Measurements from ENCODE around the gene BDKRB1.

GRCh38 chr14:96267916-96268315, 11.9 kb downstream of the BDKRB1 start:
- TF ChIP-seq CTCF (IDR thresholded peaks at IDR 0.05) (no peak), SP1 (CRISPR knock-in tag; conservative IDR thresholded peaks at IDR 0.05) (no peak), ZNF281 (CRISPR knock-in tag; IDR thresholded peaks at IDR 0.05) (no peak), E2F1 (CRISPR knock-in tag; IDR thresholded peaks at IDR 0.05) (no peak), MXD4 (CRISPR knock-in tag; IDR thresholded peaks at IDR 0.05; ENCODE audit: borderline replicate concordance) (no peak), JUN (CRISPR knock-in tag; IDR thresholded peaks at IDR 0.05) (no peak), USF1 (CRISPR knock-in tag; IDR thresholded peaks at IDR 0.05) (no peak), NR3C1 (CRISPR knock-in tag; conservative IDR thresholded peaks at IDR 0.05; ENCODE audit: low read depth) (no peak), ESRRA (CRISPR knock-in tag; IDR thresholded peaks at IDR 0.05; ENCODE audit: borderline replicate concordance) (no peak), CBFB (CRISPR knock-in tag; IDR thresholded peaks at IDR 0.05; ENCODE audit: low read depth) (no peak), MYBL2 (CRISPR knock-in tag; IDR thresholded peaks at IDR 0.05) (no peak), ZNF512 (CRISPR knock-in tag; IDR thresholded peaks at IDR 0.05; ENCODE audit: borderline replicate concordance) (no peak), KAT7 (CRISPR knock-in tag; IDR thresholded peaks at IDR 0.05; ENCODE audit: borderline replicate concordance) (no peak)

Measured in WTC11 (cell line).